Fibroblast of skin of right biceps (primary cell): ENCODE results near the gene SUMO3.

ENCODE experiments used
- DNase-seq: peaks from one replicate; pipeline ENCODE4 v3.0.0-alpha.2; 2013

Gene SUMO3

GRCh38 chr21:44828362-44829056 lies 10.6 kb upstream of the SUMO3 start:
- no peak for DNase-seq

DNA sequence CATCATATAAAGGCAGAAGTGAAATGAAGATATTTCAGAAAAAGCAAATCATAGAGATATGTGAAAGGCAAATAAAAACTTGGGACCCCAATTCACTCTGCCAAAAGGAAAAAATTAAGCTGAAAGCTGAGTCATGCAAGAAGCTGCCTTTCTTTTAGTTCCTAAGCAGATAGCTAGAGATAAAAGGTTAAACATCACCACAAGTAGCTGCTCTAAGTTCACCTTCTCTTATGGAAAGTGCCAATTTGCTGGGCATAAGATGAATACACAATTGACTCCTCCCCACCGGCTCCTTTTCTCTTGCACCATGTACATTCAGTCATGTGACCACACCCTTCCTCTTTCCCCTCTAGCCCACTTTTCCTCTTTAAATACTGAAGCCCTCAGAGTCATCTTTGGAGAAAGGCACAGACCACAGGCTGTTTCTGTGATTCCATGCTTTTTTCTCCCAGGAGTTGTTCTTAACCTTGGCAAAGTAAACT lies 5.4 kb upstream of the SUMO3 start:
- no peak for DNase-seq

- DNase-seq = no peak
Observed at GRCh38 chr21:44822484-44823178, 4.8 kb upstream of the SUMO3 start.

DNA sequence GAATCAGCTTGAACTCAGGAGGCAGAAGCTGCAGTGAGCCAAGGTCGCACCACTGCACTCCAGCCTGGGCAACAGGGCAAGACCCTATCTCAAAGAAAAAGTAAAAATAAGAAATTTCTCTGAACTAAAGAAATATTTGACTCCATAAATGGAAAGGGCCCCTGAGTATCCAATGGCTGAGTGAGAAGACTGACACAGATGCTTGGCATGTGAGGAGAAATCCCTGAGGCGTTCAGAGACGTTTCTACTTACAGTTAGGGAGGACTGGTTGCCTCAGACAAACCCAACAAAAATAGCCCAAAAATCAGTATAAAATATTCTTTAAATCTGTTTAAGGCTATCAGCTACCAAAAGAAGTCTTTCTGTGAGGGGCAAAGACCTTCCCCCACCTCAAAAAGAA lies 3.0 kb upstream of the SUMO3 start:
- peak; percentile 59 for DNase-seq

DNA sequence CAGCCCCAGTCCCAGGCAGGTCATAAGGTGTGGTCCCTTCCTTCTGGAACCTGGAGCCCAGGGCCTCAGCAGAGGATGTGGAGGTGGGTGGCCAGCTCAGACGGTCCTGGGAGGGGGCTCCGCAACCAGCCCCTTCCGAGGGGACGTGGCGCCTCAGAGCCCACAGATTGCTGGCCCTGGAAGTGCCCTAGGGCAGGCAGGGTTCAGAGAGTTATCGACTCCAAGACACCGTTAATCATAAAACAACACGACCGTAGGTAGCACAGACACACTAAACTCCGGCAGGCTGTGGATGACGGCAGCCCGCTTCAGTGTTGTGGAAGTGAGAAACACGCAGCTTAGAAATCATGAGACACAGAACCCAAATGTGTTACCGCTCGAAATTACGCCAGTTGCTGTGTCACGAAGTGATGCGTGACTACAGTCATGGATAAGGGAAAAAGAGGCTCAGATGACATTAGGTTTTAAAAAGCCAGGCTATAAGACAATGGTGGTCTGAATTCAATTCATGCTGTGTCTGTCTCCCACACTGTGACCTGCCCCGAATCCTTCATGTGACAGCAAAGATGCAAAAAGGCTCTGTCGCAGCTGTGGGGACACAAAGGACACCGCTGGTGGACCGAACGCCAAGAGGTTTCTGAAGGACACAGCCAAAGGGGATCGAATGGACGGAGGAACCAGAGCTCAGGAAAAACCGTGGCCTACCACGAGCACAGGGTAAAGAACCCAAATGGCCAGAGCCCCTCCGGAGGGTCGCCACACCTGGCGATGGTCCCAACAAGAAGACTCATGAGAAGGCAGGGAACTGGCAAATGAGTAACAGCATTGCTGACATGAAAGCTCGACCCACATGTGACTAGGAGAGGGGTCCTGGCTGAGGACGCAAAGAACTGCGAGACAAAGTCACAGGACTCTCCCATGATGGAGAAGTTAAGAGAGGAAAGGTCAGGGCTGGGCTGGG lies 1.7 kb upstream of the SUMO3 start:
- DNase-seq = no peak

DNA sequence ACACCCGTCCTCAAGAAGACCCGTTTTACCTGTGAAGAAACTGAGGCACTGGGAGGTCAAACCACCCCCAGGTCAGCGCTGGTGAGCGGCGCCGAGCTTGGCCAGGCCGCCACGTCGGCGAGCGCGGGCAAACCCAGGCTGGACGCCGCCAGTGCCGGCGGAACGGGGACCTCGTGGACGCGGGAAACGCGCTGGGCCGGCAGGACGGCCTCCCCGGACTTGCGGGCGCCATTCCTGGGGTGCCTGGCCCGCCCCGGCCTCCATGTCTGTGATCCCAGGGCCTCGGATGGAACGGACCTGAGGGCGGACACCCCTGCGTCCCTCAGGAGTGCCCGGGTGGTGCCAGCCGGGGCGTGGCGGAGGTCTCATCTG lies 764 bp upstream of the SUMO3 start:
- no peak for DNase-seq

GRCh38 chr21:44817506-44817880 lies 369 bp downstream of the SUMO3 start:
- DNase-seq = peak; percentile 89

- DNase-seq = no peak
Observed at GRCh38 chr21:44816761-44817505, 929 bp downstream of the SUMO3 start.

- DNase-seq = no peak
Observed at GRCh38 chr21:44815852-44816628, 1.8 kb downstream of the SUMO3 start.

- no peak for DNase-seq
Observed at GRCh38 chr21:44815225-44815624, 2.6 kb downstream of the SUMO3 start.

DNA sequence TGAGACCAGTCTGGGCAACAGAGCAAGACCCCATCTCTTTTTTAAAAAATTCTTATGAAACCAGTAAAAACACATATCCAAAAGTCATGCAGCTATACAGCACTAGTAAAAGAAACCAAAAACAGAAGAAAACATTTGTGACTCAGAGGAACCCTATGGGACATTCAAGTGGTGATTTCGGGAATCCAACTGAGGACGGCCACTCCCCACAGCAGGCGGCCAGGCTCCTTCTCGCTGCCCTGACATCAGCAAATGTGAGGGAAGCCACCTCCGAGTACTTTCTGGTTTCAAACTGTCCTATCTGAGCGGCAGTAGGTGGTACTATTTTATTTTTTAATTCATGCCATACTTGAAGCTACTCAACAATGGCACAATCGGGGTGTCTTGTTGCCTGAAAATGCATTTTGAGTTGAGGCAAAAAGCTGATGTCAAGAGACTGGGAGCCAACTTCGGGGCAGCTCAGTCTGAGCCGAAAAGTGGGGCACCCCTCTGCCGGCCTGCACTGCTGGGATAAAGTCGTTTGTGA lies 3.3 kb downstream of the SUMO3 start:
- no peak for DNase-seq

DNA sequence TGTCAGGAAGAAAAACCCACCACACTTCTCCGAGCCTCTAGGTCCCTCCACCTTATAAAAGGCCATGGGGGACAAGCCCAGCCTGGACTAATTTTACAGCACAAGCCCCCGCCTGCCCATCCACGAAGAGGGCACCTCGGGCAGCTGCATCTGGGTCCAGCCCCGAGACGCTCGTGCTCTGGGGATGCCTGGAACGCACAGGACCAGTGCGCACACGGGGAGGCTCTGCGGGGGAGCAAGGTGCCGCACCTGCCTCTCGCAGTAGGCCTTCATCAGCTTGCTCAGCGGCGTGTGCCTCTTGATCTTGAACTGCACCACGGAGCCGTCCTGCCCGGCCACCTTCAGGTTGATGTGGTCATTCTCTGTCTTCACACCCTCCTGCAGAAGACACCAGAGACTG lies 4.1 kb downstream of the SUMO3 start:
- no peak for DNase-seq

GRCh38 chr21:44813149-44813548 lies 4.7 kb downstream of the SUMO3 start:
- DNase-seq = no peak

DNA sequence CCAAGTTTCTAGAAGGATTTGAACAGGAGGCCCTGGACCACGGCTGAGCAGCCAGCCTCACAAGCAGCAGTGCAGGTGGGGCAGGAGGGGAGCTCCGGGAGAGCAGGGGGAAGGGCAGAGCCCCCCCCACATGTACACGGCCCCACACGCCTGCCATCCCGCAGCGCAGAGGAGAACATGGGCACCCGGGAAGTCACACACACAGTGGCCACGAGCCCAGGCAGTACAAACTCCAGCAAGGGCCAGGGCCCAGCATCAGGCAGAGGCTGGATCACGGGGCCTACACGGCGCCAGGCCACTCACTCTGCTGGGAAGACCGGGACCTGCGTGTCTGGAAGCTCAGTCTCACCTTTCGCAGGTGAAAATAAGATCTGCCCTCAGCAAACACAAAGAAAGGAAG lies 5.2 kb downstream of the SUMO3 start:
- no peak for DNase-seq

DNA sequence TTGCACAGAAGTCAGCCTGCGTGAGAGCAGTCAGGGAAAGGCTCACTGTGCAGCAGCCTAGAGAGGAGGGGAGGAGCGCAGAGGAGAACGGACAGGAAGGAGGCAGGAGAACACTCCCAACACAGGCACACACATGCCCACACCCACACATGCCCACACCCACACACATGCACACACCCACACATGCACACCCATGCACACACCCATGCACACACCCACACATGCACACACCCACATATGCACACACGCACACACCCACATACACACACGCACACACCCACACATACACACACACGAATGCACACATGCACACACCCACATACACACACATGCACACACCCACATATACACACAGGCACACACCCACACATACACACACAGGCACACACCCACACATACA lies 7.1 kb downstream of the SUMO3 start:
- DNase-seq = no peak

DNA sequence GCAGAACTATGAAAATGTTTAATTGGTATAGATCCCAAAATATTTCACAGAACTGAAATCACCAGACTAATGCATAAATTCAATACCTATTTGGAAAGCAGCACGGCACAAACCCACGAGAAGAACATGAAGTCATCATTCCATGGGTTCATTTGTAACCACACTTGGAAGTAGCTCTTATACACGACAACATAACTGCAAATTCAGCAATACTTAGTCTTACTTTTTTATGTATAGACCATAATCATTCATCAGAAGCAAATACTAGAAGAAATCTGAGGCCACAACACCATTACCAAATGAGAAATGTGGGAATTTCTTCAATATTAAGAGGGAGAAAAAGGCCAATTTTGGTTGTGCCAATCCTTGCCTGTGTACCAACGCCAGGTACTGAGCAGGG lies 12.0 kb downstream of the SUMO3 start:
- DNase-seq = no peak

DNA sequence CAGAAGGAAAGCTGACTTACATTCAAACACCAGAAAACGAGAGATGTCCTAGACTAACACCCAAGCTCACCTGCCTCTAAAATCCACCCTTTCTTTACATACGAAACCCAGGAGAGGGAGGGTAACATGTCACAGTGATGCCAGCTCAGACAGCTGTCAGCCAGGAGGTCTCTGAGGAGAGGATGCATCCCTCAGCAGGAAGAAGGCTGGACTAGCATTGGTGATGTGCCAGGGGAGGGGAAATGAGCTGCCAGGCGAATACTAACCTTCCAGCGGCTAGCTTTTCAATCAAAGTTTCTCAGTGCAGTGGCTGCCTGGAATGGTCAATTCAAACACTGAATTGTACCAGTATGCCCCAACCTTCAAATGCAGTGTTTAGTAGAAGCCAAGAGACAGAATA lies 12.6 kb downstream of the SUMO3 start:
- DNase-seq = no peak

- no peak for DNase-seq
Observed at GRCh38 chr21:44804762-44805161, 13.1 kb downstream of the SUMO3 start.

- no peak for DNase-seq
Observed at GRCh38 chr21:44803651-44804050, 14.2 kb downstream of the SUMO3 start.

GRCh38 chr21:44802396-44803153 lies 15.3 kb downstream of the SUMO3 start:
- DNase-seq = no peak
